ENCODE results near the gene CEP104.

Gene CEP104

GRCh38 chr1:3864884-3865283 lies 7.9 kb upstream of the CEP104 start:
- DNase-seq: no peak

GRCh38 chr1:3863231-3863935 lies 6.4 kb upstream of the CEP104 start:
- DNase-seq: peak; percentile 15 to 46

GRCh38 chr1:3858231-3858981 lies 1.4 kb upstream of the CEP104 start:
- DNase-seq: peak; percentile 18 to 56

GRCh38 chr1:3857791-3858129 lies 749 bp upstream of the CEP104 start:
- no peak for DNase-seq

GRCh38 chr1:3852711-3853485 lies 4.1 kb downstream of the CEP104 start:
- no peak for DNase-seq

- no peak for DNase-seq
Measured at GRCh38 chr1:3852091-3852490, 4.9 kb downstream of the CEP104 start.

- no peak for DNase-seq
Measured at GRCh38 chr1:3851292-3851691, 5.7 kb downstream of the CEP104 start.

GRCh38 chr1:3850857-3851256 lies 6.2 kb downstream of the CEP104 start:
- no peak for DNase-seq

- no peak for DNase-seq
Measured at GRCh38 chr1:3847081-3847480, 9.9 kb downstream of the CEP104 start.

- no peak for DNase-seq
Measured at GRCh38 chr1:3846541-3846940, 10.5 kb downstream of the CEP104 start.

GRCh38 chr1:3842912-3843311 lies 14.1 kb downstream of the CEP104 start:
- no peak for DNase-seq

- no peak for DNase-seq
Measured at GRCh38 chr1:3841491-3841890, 15.5 kb downstream of the CEP104 start.

GRCh38 chr1:3838788-3839187 lies 18.2 kb downstream of the CEP104 start:
- DNase-seq: peak in 1 of 2 donors; percentile 29

GRCh38 chr1:3837685-3838084 lies 19.3 kb downstream of the CEP104 start:
- no peak for DNase-seq

GRCh38 chr1:3837200-3837599 lies 19.8 kb downstream of the CEP104 start:
- DNase-seq: no peak

- DNase-seq: no peak
Measured at GRCh38 chr1:3836421-3836820, 20.6 kb downstream of the CEP104 start.

GRCh38 chr1:3834701-3835100 lies 22.3 kb downstream of the CEP104 start:
- no peak for DNase-seq

- DNase-seq: no peak
Measured at GRCh38 chr1:3831689-3832088, 25.3 kb downstream of the CEP104 start.

- DNase-seq: no peak
Measured at GRCh38 chr1:3828391-3828790, 28.6 kb downstream of the CEP104 start.

GRCh38 chr1:3827813-3828307 lies 29.2 kb downstream of the CEP104 start:
- DNase-seq: peak; percentile 0 to 53

- no peak for DNase-seq
Measured at GRCh38 chr1:3825356-3825755, 31.7 kb downstream of the CEP104 start.

GRCh38 chr1:3824650-3825049 lies 32.4 kb downstream of the CEP104 start:
- no peak for DNase-seq

- DNase-seq: no peak
Measured at GRCh38 chr1:3822421-3822820, 34.6 kb downstream of the CEP104 start.

- no peak for DNase-seq
Measured at GRCh38 chr1:3821908-3822307, 35.1 kb downstream of the CEP104 start.

Measured in hippocampal formation (tissue), 2 donors.